Mesodermal cell (in vitro differentiated cells): ENCODE data around the gene DRGX.

ENCODE experiments used
- H3K27ac ChIP-seq: 2 replicates; pipeline ENCODE4 v1.7.0; 2013; ENCODE audit warnings: mild to moderate bottlenecking, low read depth, low read length, moderate library complexity; ENCODE audit not compliant: severe bottlenecking
- H3K36me3 ChIP-seq: 2 replicates; pipeline ENCODE4 v1.7.1; 2013; ENCODE audit warnings: mild to moderate bottlenecking, low read length, moderate library complexity; ENCODE audit not compliant: control insufficient read depth, insufficient read depth
- H3K4me1 ChIP-seq: one replicate; pipeline ENCODE4 v1.7.1; 2013; ENCODE audit warnings: mild to moderate bottlenecking, low read length; ENCODE audit not compliant: insufficient read depth, control insufficient read depth, poor library complexity, severe bottlenecking
- H3K4me3 ChIP-seq: 2 replicates; pipeline ENCODE4 v1.7.0; 2013; ENCODE audit warnings: low read length, control low read depth, mild to moderate bottlenecking; ENCODE audit not compliant: insufficient read depth, poor library complexity, severe bottlenecking; ENCODE audit errors: extremely low read depth
- H3K9me3 ChIP-seq: 2 replicates; pipeline ENCODE4 v1.7.1; 2013; ENCODE audit warnings: mild to moderate bottlenecking, low read length, moderate library complexity; ENCODE audit not compliant: control insufficient read depth
- WGBS, 2 experiments: methylation state at CpG; one replicate each; pipeline ENCODE4 v1.1.5; 2013; ENCODE audit warnings: missing lambda C conversion rate in 2 of 2; ENCODE audit not compliant: insufficient coverage in 2 of 2; 5-methylcytosine and 5-hydroxymethylcytosine counted together

DRGX gene

DNA sequence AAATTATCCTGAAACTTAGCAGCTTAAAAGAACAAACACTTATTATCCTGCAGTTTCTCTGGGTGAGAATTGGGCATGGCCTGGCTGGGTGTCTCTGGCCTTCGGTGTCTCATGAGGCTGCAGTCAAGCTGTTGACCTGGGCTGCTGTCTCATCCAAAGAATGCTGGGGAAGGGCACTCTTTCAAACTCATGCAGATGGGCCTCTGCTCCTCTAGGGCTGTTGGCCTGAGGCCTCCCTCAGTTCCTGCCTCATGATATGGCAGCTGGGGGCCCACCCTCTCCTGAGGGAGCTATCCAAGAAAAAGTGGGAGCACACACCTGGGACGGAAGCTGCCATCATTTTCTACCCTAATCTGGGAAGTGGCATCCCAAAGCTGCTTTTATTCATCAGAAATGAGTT lies 43.6 kb downstream of the DRGX start:
- Histone ChIP-seq H3K27ac (no peak overlapping the region), H3K4me3 (no peak overlapping the region), H3K9me3 (no peaks in the 10 kb centered on the region), H3K4me1 (no peaks in the 10 kb centered on the region), H3K36me3 (no peaks in the 10 kb centered on the region)
- WGBS, 2 experiments: 90 to 96% methylated on average over 1 to 2 of the region's 2 CpGs

DNA sequence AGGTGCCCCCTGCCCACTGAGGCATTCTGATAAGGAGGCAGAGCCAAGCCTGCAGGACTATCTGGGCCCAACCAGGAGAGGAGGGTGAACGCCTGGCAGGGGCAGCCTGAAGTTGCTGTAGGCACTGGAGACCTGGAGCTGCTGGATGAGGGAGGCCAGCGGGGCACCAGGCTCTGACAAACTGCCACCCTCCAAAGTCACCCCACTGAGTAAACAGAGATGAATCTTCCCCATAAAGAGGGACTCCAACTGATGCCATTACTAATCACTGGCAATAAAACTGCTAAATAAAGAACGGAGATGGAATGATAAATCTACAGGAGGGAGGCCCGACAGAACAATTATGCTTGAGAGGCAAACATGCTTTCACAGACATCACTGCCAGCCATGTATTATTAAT lies 44.2 kb downstream of the DRGX start:
- WGBS, 2 experiments: no CpG with 5 or more reads among the region's 4 CpGs
- Histone ChIP-seq H3K4me1 (no peaks in the 10 kb centered on the region), H3K27ac (no peak overlapping the region), H3K36me3 (no peaks in the 10 kb centered on the region), H3K4me3 (no peak overlapping the region), H3K9me3 (no peaks in the 10 kb centered on the region)

DNA sequence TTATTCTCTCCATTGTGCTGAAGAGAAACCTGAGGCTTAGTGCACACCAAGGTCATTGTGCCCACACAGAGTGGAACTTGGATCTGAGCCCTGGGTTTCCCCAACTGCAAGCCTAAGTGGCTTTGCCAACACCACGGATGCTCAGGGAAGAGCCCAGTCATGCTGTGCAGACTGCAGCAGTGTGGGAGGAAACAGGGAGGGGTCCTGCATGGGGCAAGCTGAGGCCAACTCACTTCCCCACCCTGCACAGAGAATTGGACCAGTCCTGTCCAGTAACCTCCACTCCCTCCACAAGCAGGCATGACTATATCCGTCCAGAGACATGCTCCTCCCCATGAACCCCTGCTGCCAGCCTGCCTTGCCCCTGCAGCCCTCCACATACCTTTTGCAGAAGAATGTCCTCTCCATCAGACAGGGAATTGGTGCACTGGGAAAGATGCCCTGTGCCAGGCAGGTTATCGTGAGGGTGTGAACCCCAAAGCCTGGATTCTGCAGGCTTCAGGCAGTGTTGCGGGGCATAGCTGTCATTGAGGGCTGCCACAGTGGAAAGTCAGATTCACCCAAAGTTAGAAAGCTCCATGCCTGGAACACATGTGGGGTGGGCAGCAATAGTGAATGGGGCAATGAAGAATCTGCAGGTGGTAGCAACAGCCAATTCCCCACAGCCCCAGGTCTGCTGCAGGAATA lies 44.9 kb downstream of the DRGX start:
- no peaks in the 10 kb centered on the region for H3K9me3 ChIP-seq
- no peaks in the 10 kb centered on the region for H3K36me3 ChIP-seq
- H3K4me1 ChIP-seq: no peaks in the 10 kb centered on the region
- WGBS, 2 experiments: 94 to 98% methylated on average over 2 to 4 of the region's 4 CpGs
- H3K27ac ChIP-seq: no peak overlapping the region
- no peak overlapping the region for H3K4me3 ChIP-seq

DNA sequence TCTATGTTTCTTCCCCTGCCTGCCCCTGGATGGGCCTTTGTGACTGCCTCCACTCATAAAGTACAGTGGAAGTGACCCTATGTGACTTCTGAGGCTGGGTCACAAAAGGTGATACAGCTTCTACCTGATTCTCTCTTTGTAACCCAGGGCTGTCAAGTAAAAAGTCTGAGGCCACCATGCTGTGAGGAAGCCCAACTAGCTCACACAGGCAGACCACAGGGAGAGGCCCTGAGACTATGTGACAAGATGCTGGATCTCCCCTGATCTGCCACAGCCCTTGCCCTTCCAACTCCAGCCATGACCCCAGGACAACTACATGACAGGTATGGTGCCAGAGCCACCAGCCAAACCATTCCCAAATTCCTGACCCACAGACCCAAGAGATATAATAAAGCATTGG lies 45.8 kb downstream of the DRGX start:
- Histone ChIP-seq H3K27ac (no peak overlapping the region), H3K4me3 (no peak overlapping the region), H3K36me3 (no peaks in the 10 kb centered on the region), H3K4me1 (no peaks in the 10 kb centered on the region), H3K9me3 (no peaks in the 10 kb centered on the region)

DNA sequence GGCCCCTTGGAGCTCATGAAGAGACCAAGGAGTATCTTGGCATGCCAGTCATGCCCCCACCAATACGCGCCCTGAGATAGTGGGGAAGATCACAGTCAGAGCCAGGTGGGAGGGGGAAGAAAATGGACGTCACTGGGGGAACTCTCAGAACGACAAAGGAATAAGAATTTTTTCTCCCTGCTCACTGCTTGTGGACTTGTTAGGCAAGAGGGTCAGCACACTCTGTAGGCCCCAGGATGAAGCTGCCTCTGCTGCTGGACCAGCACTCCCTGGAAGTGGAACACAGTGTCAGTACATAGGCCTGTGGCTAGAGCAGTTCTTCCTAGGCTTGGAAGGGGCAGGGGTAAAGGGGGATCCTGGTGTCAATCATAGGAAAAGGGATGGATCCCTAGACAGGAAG lies 46.5 kb downstream of the DRGX start:
- Histone ChIP-seq H3K4me3 (no peak overlapping the region), H3K4me1 (no peaks in the 10 kb centered on the region), H3K9me3 (no peaks in the 10 kb centered on the region), H3K27ac (no peak overlapping the region), H3K36me3 (no peaks in the 10 kb centered on the region)
- WGBS, 2 experiments: 89 to 94% methylated on average over 4 of the region's 4 CpGs

DNA sequence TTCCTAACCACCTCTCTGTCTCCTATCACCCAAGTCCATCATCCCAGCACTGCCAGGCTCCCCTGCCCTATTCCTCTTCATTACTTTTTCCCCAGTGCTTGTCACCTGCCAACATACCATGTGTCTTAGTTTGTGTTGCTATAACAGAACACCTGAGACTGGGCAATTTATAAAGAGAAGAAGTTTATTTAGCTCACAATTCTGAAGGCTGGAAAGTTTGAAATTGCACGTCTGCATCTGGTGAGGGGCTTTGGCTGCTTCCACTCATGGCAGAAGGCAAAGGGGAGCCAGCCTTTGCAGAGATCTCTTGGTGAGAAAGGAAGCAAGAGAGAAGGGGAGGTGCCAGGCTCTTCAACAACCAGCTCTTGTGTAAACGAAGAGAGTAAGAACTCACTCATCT lies 47.3 kb downstream of the DRGX start:
- Histone ChIP-seq H3K36me3 (no peaks in the 10 kb centered on the region), H3K27ac (no peak overlapping the region), H3K9me3 (no peaks in the 10 kb centered on the region), H3K4me1 (no peaks in the 10 kb centered on the region), H3K4me3 (no peak overlapping the region)
- WGBS, 2 experiments: 80 to 100% methylated on average over 1 of the region's 2 CpGs

DNA sequence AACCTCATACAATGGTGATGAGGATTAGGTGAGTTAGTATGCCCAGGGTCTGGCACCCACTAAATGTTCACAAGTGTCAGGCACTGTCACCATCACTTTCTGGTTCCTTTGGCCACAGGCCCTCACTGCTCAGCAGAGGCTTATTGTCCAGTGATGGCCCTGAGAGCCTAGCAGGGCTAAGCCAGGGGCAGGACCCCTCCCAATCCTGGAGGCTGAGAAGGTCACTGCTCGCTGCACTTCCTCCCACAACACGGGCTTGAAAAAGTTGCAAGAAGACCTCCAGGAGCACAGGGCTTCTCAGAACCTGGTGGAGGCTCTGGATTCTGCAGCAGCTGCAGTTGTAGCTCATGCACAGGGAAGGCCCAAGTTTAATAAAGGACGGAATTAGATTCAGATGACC lies 48.1 kb downstream of the DRGX start:
- Histone ChIP-seq H3K36me3 (no peaks in the 10 kb centered on the region), H3K27ac (no peak overlapping the region), H3K9me3 (no peaks in the 10 kb centered on the region), H3K4me1 (no peaks in the 10 kb centered on the region), H3K4me3 (no peak overlapping the region)
- 78 to 87% methylated on average over 2 to 3 of the region's 3 CpGs for WGBS, 2 experiments

DNA sequence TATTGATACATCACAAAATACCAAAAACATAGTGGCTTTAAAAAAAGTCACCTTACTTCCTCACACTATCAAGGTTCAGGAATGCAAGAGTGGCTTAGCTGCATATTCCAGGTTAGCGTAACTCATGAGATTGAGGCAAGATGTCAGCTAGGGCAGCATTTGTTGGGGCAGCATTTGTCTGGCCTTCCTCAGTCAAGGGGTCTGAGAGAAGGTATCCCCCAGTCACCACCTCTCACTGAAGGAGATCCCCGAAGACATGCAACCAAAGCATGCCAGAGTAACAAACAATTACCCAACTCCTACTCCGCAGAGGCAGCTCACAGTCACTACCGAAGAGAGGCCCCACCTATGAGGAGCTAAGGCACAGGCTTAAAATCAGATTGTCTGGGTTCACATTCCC lies 48.5 kb downstream of the DRGX start:
- no peak overlapping the region for H3K4me3 ChIP-seq
- H3K36me3 ChIP-seq: no peaks in the 10 kb centered on the region
- H3K9me3 ChIP-seq: no peaks in the 10 kb centered on the region
- WGBS, 2 experiments: 67 to 72% methylated on average over 1 to 3 of the region's 4 CpGs
- no peak overlapping the region for H3K27ac ChIP-seq
- no peaks in the 10 kb centered on the region for H3K4me1 ChIP-seq

DNA sequence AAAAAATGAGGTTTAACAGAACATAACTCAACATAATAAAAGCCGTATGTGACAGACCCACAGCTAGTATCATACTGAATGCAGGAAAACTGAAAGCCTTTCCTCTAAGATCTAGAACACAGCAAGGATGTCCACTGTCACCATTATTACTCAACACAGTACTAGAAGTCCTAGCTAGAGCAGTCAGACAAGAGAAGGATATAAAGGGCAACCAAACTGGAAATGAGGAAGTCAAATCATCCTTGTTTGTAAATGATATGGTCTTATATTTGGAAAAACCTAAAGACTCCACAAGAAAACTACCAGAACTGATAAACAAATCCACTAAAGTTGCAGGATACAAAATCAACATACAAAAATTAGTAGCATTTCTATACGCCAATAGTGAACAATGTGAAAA lies 51.0 kb downstream of the DRGX start:
- no peak overlapping the region for H3K4me3 ChIP-seq
- no peaks in the 10 kb centered on the region for H3K9me3 ChIP-seq
- no peaks in the 10 kb centered on the region for H3K4me1 ChIP-seq
- no peak overlapping the region for H3K27ac ChIP-seq
- H3K36me3 ChIP-seq: no peaks in the 10 kb centered on the region
- 100% methylated on average over 1 of the region's 2 CpGs for WGBS, 2 experiments

DNA sequence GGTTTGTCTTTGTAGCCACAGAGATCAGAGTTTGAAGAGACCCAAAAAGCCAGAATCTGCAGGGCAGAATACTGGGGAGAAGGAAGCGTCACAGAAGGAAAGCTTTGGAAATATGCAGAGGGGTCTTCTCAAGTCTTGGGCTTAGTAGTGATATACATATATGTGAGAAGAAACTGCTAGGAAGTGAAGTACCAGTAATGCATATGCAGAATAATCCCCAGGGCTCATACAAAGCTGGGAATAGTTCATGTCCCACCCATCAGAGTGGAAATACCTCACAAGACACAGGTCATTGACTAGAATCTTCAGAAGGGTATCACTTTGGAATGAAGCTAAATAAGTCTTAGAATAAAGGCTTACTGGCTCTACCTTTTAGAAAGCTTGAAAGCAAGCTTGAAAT lies 57.3 kb downstream of the DRGX start:
- Histone ChIP-seq H3K36me3 (no peaks in the 10 kb centered on the region), H3K4me1 (no peaks in the 10 kb centered on the region), H3K9me3 (no peaks in the 10 kb centered on the region), H3K27ac (no peak overlapping the region), H3K4me3 (no peak overlapping the region)
- WGBS, 2 experiments: 73 to 100% methylated on average over 1 of the region's 1 CpG

DNA sequence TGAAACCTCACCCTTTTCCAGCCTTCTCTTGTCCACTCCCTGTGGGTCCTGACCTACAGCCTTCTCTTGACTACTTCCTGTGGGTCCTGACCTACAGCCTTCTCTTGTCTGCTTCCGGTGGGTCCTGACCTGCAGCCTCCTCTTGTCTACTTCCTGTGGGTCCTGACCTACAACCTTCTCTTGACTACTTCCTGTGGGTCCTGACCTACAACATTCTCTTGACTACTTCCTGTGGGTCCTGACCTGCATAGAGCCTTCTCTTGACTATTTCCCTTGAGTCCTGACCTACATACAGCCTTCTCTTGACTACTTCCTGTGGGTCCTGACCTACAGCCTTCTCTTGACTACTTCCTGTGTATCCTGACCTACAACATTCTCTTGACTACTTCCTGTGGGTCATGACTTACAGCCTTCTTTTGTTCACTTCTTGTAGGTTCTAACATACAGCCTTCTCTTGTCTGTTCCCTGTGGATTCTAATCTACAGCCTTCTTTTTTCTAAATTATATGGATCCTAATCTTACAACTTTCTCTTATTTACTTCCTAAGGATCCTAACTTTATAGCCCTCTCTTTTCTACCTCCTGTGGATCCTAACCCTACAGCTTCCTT lies 60.4 kb downstream of the DRGX start:
- WGBS, 2 experiments: 86 to 100% methylated on average over 1 of the region's 1 CpG
- Histone ChIP-seq H3K4me3 (no peak overlapping the region), H3K9me3 (no peaks in the 10 kb centered on the region), H3K27ac (no peak overlapping the region), H3K36me3 (no peaks in the 10 kb centered on the region), H3K4me1 (no peaks in the 10 kb centered on the region)
